IMR-90 (cell line): ENCODE data around the gene NUAK1. TPM values are rescaled to one million over a fixed set of nuclear protein-coding genes. Genes with fewer than 3 reads are reported as not detected.

Experiments used
- ATAC-seq: fragments of 200-7000 bp; cut with Tn5 transposase; 2 replicates; pipeline ENCODE4 v1.9.1; 2020; ENCODE audit warnings: low read depth, mild to moderate bottlenecking, moderate library complexity
- BruUV-seq: library from RNA; stranded (reverse); fragments of 400-500 nt; replicated peaks from 2 replicates; lab custom pipeline; 2021; lab: Mats Ljungman, UMichigan
- CTCF ChIA-PET: fragments of 300-600 bp; formaldehyde crosslinking; extraction: SDS; loops from one replicate; lab custom pipeline; 2021; ENCODE audit warnings: antibody characterized with exemption; lab: Yijun Ruan, JAX
- POLR2A ChIA-PET: fragments of 300-600 bp; sonication (Branson Sonifier 250); formaldehyde crosslinking; loops from one replicate; lab custom pipeline; 2022; ENCODE audit warnings: antibody characterized with exemption; ENCODE audit not compliant: unreplicated experiment; lab: Charles Lee
- DNase-seq: peaks from one replicate; pipeline ENCODE4 v3.0.0; 2013
- H2AFZ ChIP-seq: replicated peaks from 2 replicates; pipeline ENCODE3; 2013; ENCODE audit warnings: low read length, mild to moderate bottlenecking; ENCODE audit not compliant: poor library complexity
- H2AK5ac ChIP-seq: 2 replicates; pipeline ENCODE4 v1.6.1; 2013; ENCODE audit warnings: low read depth, low read length, inconsistent platforms
- H2AK9ac ChIP-seq: replicated peaks from 2 replicates; pipeline ENCODE3; 2013; ENCODE audit warnings: mild to moderate bottlenecking, low read depth, low read length, moderate library complexity; ENCODE audit not compliant: poor library complexity
- H2BK120ac ChIP-seq: 2 replicates; pipeline ENCODE4 v1.6.1; 2013; ENCODE audit warnings: low read depth, low read length, inconsistent platforms
- H2BK15ac ChIP-seq: 3 replicates; pipeline ENCODE4 v1.6.1; 2013; ENCODE audit warnings: low read depth, low read length, inconsistent platforms
- H2BK20ac ChIP-seq: 2 replicates; pipeline ENCODE4 v1.6.1; 2013; ENCODE audit warnings: low read depth, mild to moderate bottlenecking, inconsistent platforms, low read length, moderate library complexity
- H2BK5ac ChIP-seq: 2 replicates; pipeline ENCODE4 v1.6.1; 2013; ENCODE audit warnings: mild to moderate bottlenecking, low read depth, low read length, inconsistent platforms; ENCODE audit not compliant: poor library complexity, severe bottlenecking
- H3K14ac ChIP-seq: replicated peaks from 2 replicates; pipeline ENCODE4 v1.6.1; 2013; ENCODE audit warnings: low read depth, low read length, inconsistent platforms
- H3K18ac ChIP-seq: 2 replicates; pipeline ENCODE4 v1.6.1; 2013; ENCODE audit warnings: low read depth, low read length, control low read depth
- H3K23ac ChIP-seq: 2 replicates; pipeline ENCODE4 v1.6.1; 2013; ENCODE audit warnings: low read depth, low read length, inconsistent platforms
- H3K27ac ChIP-seq: 2 replicates; pipeline ENCODE4 v1.5.1; 2013; ENCODE audit warnings: mild to moderate bottlenecking, control low read depth, low read length; ENCODE audit not compliant: insufficient read depth
- H3K27me3 ChIP-seq: 2 replicates; pipeline ENCODE4 v1.6.1; 2013; ENCODE audit warnings: low read length; ENCODE audit not compliant: control insufficient read depth, insufficient read depth
- H3K36me3 ChIP-seq: 2 replicates; pipeline ENCODE4 v1.6.1; 2013; ENCODE audit warnings: low read length, mixed read lengths; ENCODE audit not compliant: control insufficient read depth, insufficient read depth
- H3K4ac ChIP-seq: 2 replicates; pipeline ENCODE4 v1.6.1; 2013; ENCODE audit warnings: low read depth, low read length, inconsistent platforms
- H3K4me1 ChIP-seq: 2 replicates; pipeline ENCODE4 v1.6.1; 2013; ENCODE audit warnings: low read length, mixed read lengths; ENCODE audit not compliant: control insufficient read depth, insufficient read depth
- H3K4me2 ChIP-seq: 2 replicates; pipeline ENCODE4 v1.6.1; 2013; ENCODE audit warnings: low read depth, mild to moderate bottlenecking, control low read depth, low read length, moderate library complexity
- H3K4me3 ChIP-seq: 2 replicates; pipeline ENCODE4 v1.5.1; 2013; ENCODE audit warnings: low read depth, mild to moderate bottlenecking, control low read depth, low read length, moderate library complexity; ENCODE audit not compliant: insufficient read depth
- H3K56ac ChIP-seq: 2 replicates; pipeline ENCODE4 v1.6.1; 2013; ENCODE audit warnings: low read length, inconsistent platforms; ENCODE audit not compliant: insufficient read depth; ENCODE audit errors: extremely low read depth
- H3K79me1 ChIP-seq, 2 experiments: 2 replicates each; pipeline ENCODE4 v1.6.1; 2013; ENCODE audit warnings: low read length in 2 of 2, inconsistent platforms in 1 of 2, low read depth in 1 of 2
- H3K9ac ChIP-seq: 2 replicates; pipeline ENCODE4 v1.6.1; 2013; ENCODE audit warnings: low read depth, low read length, control low read depth
- H3K9me1 ChIP-seq: 2 replicates; pipeline ENCODE4 v1.6.1; 2013; ENCODE audit warnings: low read length, inconsistent platforms; ENCODE audit not compliant: insufficient read depth
- H3K9me3 ChIP-seq: 2 replicates; pipeline ENCODE4 v1.6.1; 2013; ENCODE audit warnings: low read length; ENCODE audit not compliant: control insufficient read depth, insufficient read depth
- H4K20me1 ChIP-seq: 2 replicates; pipeline ENCODE4 v1.6.1; 2013; ENCODE audit warnings: low read length, inconsistent platforms; ENCODE audit not compliant: insufficient read depth
- H4K5ac ChIP-seq: 2 replicates; pipeline ENCODE4 v1.6.1; 2013; ENCODE audit warnings: mild to moderate bottlenecking, low read depth, low read length, control low read depth
- H4K8ac ChIP-seq, 2 experiments: 2 replicates each; pipeline ENCODE4 v1.6.1; 2013; ENCODE audit warnings: low read depth in 2 of 2, low read length in 2 of 2, control low read depth in 1 of 2, inconsistent platforms in 1 of 2
- H4K91ac ChIP-seq: 2 replicates; pipeline ENCODE4 v1.6.1; 2013; ENCODE audit warnings: low read depth, low read length, inconsistent platforms; ENCODE audit not compliant: insufficient read depth
- RAD21 ChIP-seq: IDR thresholded peaks from 2 replicates; pipeline ENCODE4 v1.6.1; 2012; ENCODE audit warnings: low read length, improper control_type of control experiment
- WGBS, 2 experiments: methylation state at CpG; one replicate each; pipeline versions ENCODE4 v1.1.5 to v1.1.7; 2013; ENCODE audit warnings: missing lambda C conversion rate in 2 of 2; ENCODE audit not compliant: insufficient read length in 1 of 2; ENCODE audit errors: extremely low coverage in 2 of 2; 5-methylcytosine and 5-hydroxymethylcytosine counted together
- dilution Hi-C: fragments of 300-500 bp; cut with HindIII; formaldehyde crosslinking; loops from one replicate; pipeline ENCODE4 v1.14.3; 2018; ENCODE audit warnings: low sequenced_read_pairs; ENCODE audit not compliant: unreplicated experiment
- in situ Hi-C: fragments of 300-500 bp; cut with MboI; formaldehyde crosslinking; loops from 3 replicates; pipeline ENCODE4 v1.14.3; 2019; ENCODE audit warnings: low sequenced_read_pairs, inconsistent platforms, mixed read lengths
- intact Hi-C: fragments of 100-400 bp; cut with micrococcal nuclease; formaldehyde crosslinking; loops from 2 replicates; pipeline ENCODE4 v1.10.0; 2022
- polyA plus RNA-seq, 3 experiments: library from polyadenylated mRNA; depleted of rRNA; stranded (reverse); fragments of >200 nt; gene quantifications; 2 replicates each; pipeline ENCODE4 v1.2.3, GENCODE V29; 2012; ENCODE audit warnings: low replicate concordance in 1 of 3
- total RNA-seq: library from RNA; depleted of rRNA; stranded (reverse); fragments of >200 nt; gene quantifications from 2 replicates; pipeline ENCODE4 v1.2.3, GENCODE V29; 2012

NUAK1 gene
- total and polyA plus RNA-seq, 2 of the 4 experiments (the other 2 are of a cell fraction) = 4.8 to 8.8 TPM

GRCh38 chr12:106093246-106093645 is 45.5 kb downstream of the NUAK1 start:
- Histone ChIP-seq H2BK20ac (peak overlapping the region; percentile 30; the same call in 1 of the 2 replicates), H3K14ac (no peak overlapping the region), H4K20me1 (peaks cover 5% of the 10 kb centered on the region; the same call in 1 of the 2 replicates), H3K9ac (no peak overlapping the region), H3K9me3 (no peaks in the 10 kb centered on the region), H3K79me1 (peaks cover 6 to 54% of the 10 kb centered on the region in 2 experiments; a peak in 3 of 4 replicates), H3K9me1 (peaks cover 15% of the 10 kb centered on the region), H3K4me1 (peaks cover 14% of the 10 kb centered on the region), H2AFZ (no peak overlapping the region), H4K8ac (no peak overlapping the region), H2BK120ac (no peak overlapping the region), H2AK9ac (no peak overlapping the region), H4K5ac (no peak overlapping the region), H3K27me3 (no peaks in the 10 kb centered on the region), H2AK5ac (peak overlapping the region; percentile 30; the same call in 1 of the 2 replicates), H3K4ac (no peak overlapping the region), H4K91ac (peak overlapping the region; percentile 22), H3K23ac (no peak overlapping the region), H2BK15ac (no peak overlapping the region), H3K4me3 (no peak overlapping the region), H3K56ac (no peak overlapping the region), H3K27ac (no peak overlapping the region), H2BK5ac (no peak overlapping the region), H3K36me3 (peaks cover 6% of the 10 kb centered on the region; the same call in 1 of the 2 replicates), H3K18ac (no peak overlapping the region), H3K4me2 (no peak overlapping the region)
- dilution Hi-C loops (no loop called here), intact Hi-C loops (no loop called here), in situ Hi-C loops (no loop called here)
- no peak for ATAC-seq
- ChIA-PET POLR2A (interaction anchor here (0.6 kb wide), 1 partner anchor 12 kb away, joined by 9 read pairs; no protein-coding TSS in a partner anchor), CTCF (no interaction called here)
- no peak for TF ChIP-seq RAD21
- no TSS peak for BruUV-seq
- DNase-seq = no peak
- 100% methylated on average over 2 of the region's 6 CpGs; no CpG with 5 or more reads in 1 of the 2 experiments for WGBS, 2 experiments
